Endothelial cell of umbilical vein (primary cell): ENCODE data around the gene TPSB2.

ENCODE experiments used
- CTCF ChIP-seq, 2 donors: IDR thresholded peaks; 1 replicate in 1 of 2; 2 replicates in 1 of 2; pipeline ENCODE4 v1.5.1; 2011; ENCODE audit warnings: low read length in 2 of 2, mild to moderate bottlenecking in 2 of 2, moderate library complexity in 2 of 2, control low read depth in 1 of 2, inconsistent platforms in 1 of 2, low read depth in 1 of 2; ENCODE audit not compliant: insufficient read depth in 1 of 2; ENCODE audit errors: extremely low read depth in 1 of 2
- EZH2 ChIP-seq: IDR thresholded peaks from 2 replicates; pipeline ENCODE4 v1.6.1; 2012; ENCODE audit warnings: borderline replicate concordance, low read depth, mild to moderate bottlenecking, moderate library complexity, low read length, inconsistent platforms; ENCODE audit not compliant: severe bottlenecking
- FOS ChIP-seq: IDR thresholded peaks from 2 replicates; pipeline ENCODE4 v1.6.1; 2011; ENCODE audit warnings: mild to moderate bottlenecking, low read length, moderate library complexity, borderline replicate concordance; ENCODE audit not compliant: insufficient read depth
- GATA2 ChIP-seq: IDR thresholded peaks from 2 replicates; pipeline ENCODE4 v1.7.0; 2011; ENCODE audit warnings: low read depth, mild to moderate bottlenecking, moderate library complexity, mixed read lengths, low read length; ENCODE audit not compliant: insufficient read length, insufficient read depth
- JUN ChIP-seq: IDR thresholded peaks from 2 replicates; pipeline ENCODE4 v1.6.1; 2011; ENCODE audit warnings: borderline replicate concordance, low read depth; ENCODE audit not compliant: insufficient read length, insufficient read depth
- MYC ChIP-seq: IDR thresholded peaks from one replicate; pipeline ENCODE4 v1.6.1; 2011; ENCODE audit warnings: mild to moderate bottlenecking, low read depth, low read length
- POLR2A ChIP-seq: IDR thresholded peaks from 2 replicates; pipeline ENCODE4 v1.6.1; 2012; ENCODE audit warnings: low read depth, mild to moderate bottlenecking, control low read depth, low read length
- POLR2AphosphoS5 ChIP-seq: IDR thresholded peaks from 2 replicates; pipeline ENCODE4 v1.6.1; 2012; ENCODE audit warnings: low read depth, mild to moderate bottlenecking, control low read depth, low read length, moderate library complexity; ENCODE audit not compliant: insufficient read depth

- TF ChIP-seq CTCF (IDR thresholded peaks at IDR 0.05; ENCODE audit: extremely low read depth in 1 of 2, insufficient read depth in 1 of 2, low read depth in 1 of 2, low read length in 2 of 2) (no peak), GATA2 (no peak), MYC (no peak), POLR2A (no peak), JUN (no peak), POLR2AphosphoS5 (no peak), EZH2 (no peak), FOS (no peak)
Measured at GRCh38 chr16:1264345-1265089, 34.5 kb upstream of the TPSB2 start.
